Measurements from ENCODE around the gene CPLANE2.
"Not testable (repeated sequence)": the region's sequence is repeated elsewhere in the genome, so short reads cannot be mapped to it uniquely, and the experiment has no call there.

CPLANE2 gene

GRCh38 chr1:16236511-16237342 is at the start of gene CPLANE2:
TSS of gene CPLANE2 (minus strand) at chr1:16237183. CDS start at chr1:16236742, 441 bp downstream.
- Mint-ChIP-seq H3K27ac (peak within 1 kb of the TSS; percentile 97), H3K4me3 (peak within 1 kb of the TSS; percentile 92 to 97), H3K9me3 (no peaks in the 10 kb centered on the region), H3K36me3 (peaks cover 8 to 12% of the 10 kb centered on the region in 2 donors), H3K4me1 (peaks cover 11 to 25% of the 10 kb centered on the region in 2 donors), H3K27me3 (no peaks in the 10 kb centered on the region)
- ATAC-seq (replicated peaks) (peak; percentile 87 to 88), DNase-seq (peak; percentile 95)

- ATAC-seq (replicated peaks) (no peak), DNase-seq (no peak)
- Mint-ChIP-seq H3K36me3 (peaks cover 20 to 38% of the 10 kb centered on the region in 2 donors), H3K4me1 (peaks cover 5 to 7% of the 10 kb centered on the region in 2 donors), H3K9me3 (no peaks in the 10 kb centered on the region), H3K4me3 (no peak overlapping the region), H3K27ac (no peak overlapping the region), H3K27me3 (no peaks in the 10 kb centered on the region)
Measured at GRCh38 chr1:16286122-16286521, 49.1 kb upstream of the CPLANE2 start.

GRCh38 chr1:16281765-16282164 is 44.8 kb upstream of the CPLANE2 start:
- ATAC-seq (replicated peaks) (no peak), DNase-seq (no peak)
- Mint-ChIP-seq H3K27ac (peak overlapping the region; percentile 20), H3K9me3 (no peaks in the 10 kb centered on the region), H3K4me3 (no peak overlapping the region), H3K4me1 (peaks cover 3 to 6% of the 10 kb centered on the region in 2 donors), H3K36me3 (peaks cover 12 to 30% of the 10 kb centered on the region in 2 donors), H3K27me3 (no peaks in the 10 kb centered on the region)

GRCh38 chr1:16279186-16279585 is 42.2 kb upstream of the CPLANE2 start:
- Mint-ChIP-seq H3K4me3 (no peak overlapping the region), H3K9me3 (no peaks in the 10 kb centered on the region), H3K4me1 (peaks cover 1 to 6% of the 10 kb centered on the region in 2 donors), H3K27ac (no peak overlapping the region), H3K27me3 (no peaks in the 10 kb centered on the region), H3K36me3 (peaks cover 11 to 35% of the 10 kb centered on the region in 2 donors)
- no peak for DNase-seq
- ATAC-seq (replicated peaks) = no peak

- Mint-ChIP-seq H3K4me1 (peaks cover 0 to 6% of the 10 kb centered on the region in 2 donors), H3K27ac (no peak overlapping the region), H3K27me3 (no peaks in the 10 kb centered on the region), H3K9me3 (no peaks in the 10 kb centered on the region), H3K36me3 (peaks cover 15 to 37% of the 10 kb centered on the region in 2 donors), H3K4me3 (no peak overlapping the region)
- DNase-seq (no peak), ATAC-seq (replicated peaks) (no peak)
Measured at GRCh38 chr1:16276302-16277030, 39.5 kb upstream of the CPLANE2 start.

GRCh38 chr1:16275591-16275990 is 38.6 kb upstream of the CPLANE2 start:
- ATAC-seq (replicated peaks) = no peak
- Mint-ChIP-seq H3K36me3 (peaks cover 20 to 39% of the 10 kb centered on the region in 2 donors), H3K4me3 (no peak overlapping the region), H3K9me3 (no peaks in the 10 kb centered on the region), H3K4me1 (peaks cover 3 to 5% of the 10 kb centered on the region in 2 donors), H3K27ac (no peak overlapping the region), H3K27me3 (no peaks in the 10 kb centered on the region)
- no peak for DNase-seq

- H3K27me3 Mint-ChIP-seq = no peaks in the 10 kb centered on the region
- H3K9me3 Mint-ChIP-seq = no peaks in the 10 kb centered on the region
- no peak overlapping the region for H3K27ac Mint-ChIP-seq
- DNase-seq (no peak), ATAC-seq (replicated peaks) (no peak)
- H3K4me3 Mint-ChIP-seq = no peak overlapping the region
- H3K36me3 Mint-ChIP-seq = peaks cover 13 to 21% of the 10 kb centered on the region in 2 donors
- H3K4me1 Mint-ChIP-seq = peaks cover 5 to 11% of the 10 kb centered on the region in 2 donors
Measured at GRCh38 chr1:16267690-16268180, 30.8 kb upstream of the CPLANE2 start.

- no peaks in the 10 kb centered on the region for H3K9me3 Mint-ChIP-seq
- no peak for ATAC-seq (replicated peaks)
- no peak overlapping the region for H3K27ac Mint-ChIP-seq
- H3K4me1 Mint-ChIP-seq = peaks cover 5 to 11% of the 10 kb centered on the region in 2 donors
- DNase-seq = no peak
- no peak overlapping the region for H3K4me3 Mint-ChIP-seq
- no peaks in the 10 kb centered on the region for H3K27me3 Mint-ChIP-seq
- H3K36me3 Mint-ChIP-seq = peaks cover 10 to 19% of the 10 kb centered on the region in 2 donors
Measured at GRCh38 chr1:16266411-16267118, 29.6 kb upstream of the CPLANE2 start.

- ATAC-seq (replicated peaks) (no peak), DNase-seq (no peak)
- Mint-ChIP-seq H3K9me3 (no peaks in the 10 kb centered on the region), H3K27me3 (no peaks in the 10 kb centered on the region), H3K36me3 (peaks cover 4% of the 10 kb centered on the region in 2 donors), H3K27ac (no peak overlapping the region), H3K4me1 (peaks cover 4 to 9% of the 10 kb centered on the region in 2 donors), H3K4me3 (no peak overlapping the region)
Measured at GRCh38 chr1:16262067-16262466, 25.1 kb upstream of the CPLANE2 start.

GRCh38 chr1:16260814-16261213 is 23.8 kb upstream of the CPLANE2 start:
- H3K4me3 Mint-ChIP-seq = no peak overlapping the region
- peak overlapping the region; percentile 31 for H3K27ac Mint-ChIP-seq
- DNase-seq (no peak), ATAC-seq (replicated peaks) (no peak)
- no peaks in the 10 kb centered on the region for H3K27me3 Mint-ChIP-seq
- H3K36me3 Mint-ChIP-seq = peaks cover 8 to 9% of the 10 kb centered on the region in 2 donors
- H3K4me1 Mint-ChIP-seq = peaks cover 0 to 4% of the 10 kb centered on the region in 2 donors
- no peaks in the 10 kb centered on the region for H3K9me3 Mint-ChIP-seq

GRCh38 chr1:16258591-16259135 is 21.7 kb upstream of the CPLANE2 start:
- Mint-ChIP-seq H3K4me3 (no peak overlapping the region), H3K27ac (peak overlapping the region; percentile 65), H3K4me1 (peaks cover 0 to 4% of the 10 kb centered on the region in 2 donors), H3K9me3 (no peaks in the 10 kb centered on the region), H3K27me3 (no peaks in the 10 kb centered on the region), H3K36me3 (peaks cover 12 to 14% of the 10 kb centered on the region in 2 donors)
- no peak for DNase-seq
- ATAC-seq (replicated peaks) = no peak

- DNase-seq (no peak), ATAC-seq (replicated peaks) (no peak)
- H3K36me3 Mint-ChIP-seq = peaks cover 12 to 14% of the 10 kb centered on the region in 2 donors
- peaks cover 0 to 4% of the 10 kb centered on the region in 2 donors for H3K4me1 Mint-ChIP-seq
- no peak overlapping the region for H3K4me3 Mint-ChIP-seq
- no peaks in the 10 kb centered on the region for H3K9me3 Mint-ChIP-seq
- no peaks in the 10 kb centered on the region for H3K27me3 Mint-ChIP-seq
- no peak overlapping the region for H3K27ac Mint-ChIP-seq
Measured at GRCh38 chr1:16257968-16258367, 21.0 kb upstream of the CPLANE2 start.

- not testable (repeated sequence) for H3K27ac Mint-ChIP-seq; H3K9me3 Mint-ChIP-seq; H3K4me3 Mint-ChIP-seq; H3K27me3 Mint-ChIP-seq; ATAC-seq (replicated peaks); DNase-seq; H3K4me1 Mint-ChIP-seq
- H3K36me3 Mint-ChIP-seq = peaks cover 14% of the 10 kb centered on the region in 2 donors
Measured at GRCh38 chr1:16257556-16257955, 20.6 kb upstream of the CPLANE2 start.

GRCh38 chr1:16256478-16256877 is 19.5 kb upstream of the CPLANE2 start:
- Mint-ChIP-seq H3K36me3 (peaks cover 15 to 23% of the 10 kb centered on the region in 2 donors), H3K4me3 (no peak overlapping the region), H3K27me3 (no peaks in the 10 kb centered on the region), H3K27ac (peak overlapping the region; percentile 79), H3K4me1 (peaks cover 0 to 4% of the 10 kb centered on the region in 2 donors), H3K9me3 (no peaks in the 10 kb centered on the region)
- ATAC-seq (replicated peaks) (no peak), DNase-seq (no peak)
